ENCODE results near the gene FAM171A2.
A peak's percentile ranks its signal among the peaks of the same experiment; 100 is the strongest.

The FAM171A2 gene

DNA sequence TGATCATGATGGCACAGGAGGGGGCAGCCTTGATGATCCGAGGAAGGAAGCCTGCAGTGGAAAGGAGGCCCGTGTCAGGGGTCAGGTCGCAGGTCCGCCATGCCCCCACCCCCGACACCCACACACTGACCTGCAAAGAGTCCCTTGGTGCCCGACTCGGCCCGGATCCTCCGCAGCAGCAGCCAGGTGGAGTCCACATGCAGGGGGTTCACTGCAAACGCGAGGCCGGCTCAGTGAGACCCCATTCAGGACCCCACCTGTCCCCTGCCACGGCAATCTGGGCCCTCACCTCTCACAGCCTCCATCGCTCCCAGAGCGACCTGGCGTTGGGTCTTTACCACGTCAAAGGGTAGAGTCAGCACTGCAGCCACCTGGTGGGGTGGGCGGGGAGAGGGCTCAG lies 43.6 kb downstream of the FAM171A2 start:
- Histone ChIP-seq H4K8ac (ENCODE audit: low read depth, low read length) (no peak overlapping the region), H3K9ac (ENCODE audit: low read length) (no peak overlapping the region)

DNA sequence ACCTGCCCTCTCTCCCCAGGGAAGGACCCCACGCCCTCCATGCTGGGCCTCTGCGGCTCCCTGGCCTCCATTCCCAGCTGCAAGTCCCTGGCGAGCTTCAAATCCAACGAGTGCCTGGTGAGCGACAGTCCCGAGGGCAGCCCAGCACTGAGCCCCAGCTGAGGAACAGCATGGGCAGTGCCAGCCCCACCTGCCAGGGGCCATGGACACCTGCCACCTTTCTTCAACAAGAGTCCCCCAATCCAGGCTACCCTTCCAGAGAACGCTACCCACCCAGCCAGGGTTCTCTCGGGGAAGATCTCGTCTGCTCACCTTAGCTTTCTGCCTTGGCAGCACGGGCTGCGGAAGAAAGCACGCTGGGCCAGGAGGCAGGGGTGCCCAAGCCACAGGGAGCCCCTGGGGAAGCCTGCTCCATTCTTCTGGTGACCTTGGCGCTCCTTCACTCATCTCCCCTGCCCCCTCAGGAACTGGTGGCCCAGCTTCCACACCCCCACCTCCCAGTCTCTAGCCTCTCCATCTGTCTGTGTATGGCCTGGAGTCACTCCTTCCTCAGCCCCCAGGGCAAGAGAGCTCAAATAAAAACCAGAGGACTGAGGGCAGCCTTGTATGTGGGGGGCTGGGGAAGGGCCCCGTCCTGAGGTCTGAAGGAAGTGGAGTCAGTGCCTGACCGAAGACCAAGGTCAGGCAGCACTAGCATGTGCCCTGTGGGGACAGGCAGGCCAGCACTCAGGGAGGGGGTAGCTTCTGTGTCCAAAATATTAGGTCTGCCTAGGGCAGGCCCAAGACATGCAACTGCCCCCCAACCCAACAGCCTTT lies 45.4 kb downstream of the FAM171A2 start:
- Histone ChIP-seq H2AK5ac (ENCODE audit: low read length) (no peak overlapping the region), H3K14ac (ENCODE audit: low read length) (no peak overlapping the region), H2BK120ac (ENCODE audit: insufficient read depth, low read length, poor library complexity) (no peak overlapping the region), H3K79me2 (ENCODE audit: control insufficient read depth, insufficient read depth, low read length, poor library complexity) (no peaks in the 10 kb centered on the region), H3K4me1 (ENCODE audit: control insufficient read depth in 1 of 2, insufficient read depth in 2 of 2, low read length in 2 of 2) (peaks cover 9 to 10% of the 10 kb centered on the region in 2 experiments), H4K12ac (ENCODE audit: low read depth, low read length) (no peak overlapping the region), H3K36me3 (ENCODE audit: control insufficient read depth in 1 of 2, insufficient read depth in 2 of 2, low read length in 2 of 2) (peaks cover 31 to 33% of the 10 kb centered on the region in 2 experiments), H3K4me3 (ENCODE audit: low read depth, low read length) (no peak overlapping the region), H3K79me1 (ENCODE audit: low read length) (no peaks in the 10 kb centered on the region), H3K27ac (ENCODE audit: low read depth, low read length) (no peak overlapping the region), H3K4ac (ENCODE audit: low read depth, low read length) (no peak overlapping the region), H4K8ac (ENCODE audit: low read depth, low read length) (no peak overlapping the region), H2BK5ac (ENCODE audit: low read depth, low read length, poor library complexity) (no peak overlapping the region), H3K4me2 (ENCODE audit: low read length) (no peak overlapping the region), H4K91ac (ENCODE audit: low read depth, low read length) (no peak overlapping the region), H3K27me3 (ENCODE audit: insufficient read depth, low read length) (peaks cover 20% of the 10 kb centered on the region), H3K9me3 (ENCODE audit: insufficient read depth, low read depth, low read length) (peaks cover 3% of the 10 kb centered on the region), H2BK12ac (ENCODE audit: low read length) (no peak overlapping the region), H3K9ac (ENCODE audit: low read length) (no peak overlapping the region), H3K18ac (ENCODE audit: low read length) (no peak overlapping the region), H2AFZ (ENCODE audit: insufficient read depth, low read length, poor library complexity) (no peak overlapping the region), H3K23ac (ENCODE audit: low read length) (no peak overlapping the region)
- no peak for DNase-seq
- no CpG with 5 or more reads among the region's 15 CpGs for WGBS (ENCODE audit: extremely low coverage, insufficient coverage, insufficient read length)

More for the DNA sequence above, 43.6 kb downstream of the FAM171A2 start:
- Histone ChIP-seq H3K9me3 (ENCODE audit: insufficient read depth, low read depth, low read length) (peaks cover 4% of the 10 kb centered on the region), H3K4me1 (ENCODE audit: control insufficient read depth in 1 of 2, insufficient read depth in 2 of 2, low read length in 2 of 2) (peaks cover 7 to 14% of the 10 kb centered on the region in 2 experiments), H2BK12ac (ENCODE audit: low read length) (no peak overlapping the region), H3K4me3 (ENCODE audit: low read depth, low read length) (peak overlapping the region; percentile 12), H3K23ac (ENCODE audit: low read length) (no peak overlapping the region), H3K79me1 (ENCODE audit: low read length) (peaks cover 5% of the 10 kb centered on the region), H3K14ac (ENCODE audit: low read length) (no peak overlapping the region), H3K18ac (ENCODE audit: low read length) (no peak overlapping the region), H2BK120ac (ENCODE audit: insufficient read depth, low read length, poor library complexity) (no peak overlapping the region), H4K12ac (ENCODE audit: low read depth, low read length) (no peak overlapping the region), H3K36me3 (ENCODE audit: control insufficient read depth in 1 of 2, insufficient read depth in 2 of 2, low read length in 2 of 2) (peaks cover 31 to 33% of the 10 kb centered on the region in 2 experiments), H3K79me2 (ENCODE audit: control insufficient read depth, insufficient read depth, low read length, poor library complexity) (peaks cover 7% of the 10 kb centered on the region), H2BK5ac (ENCODE audit: low read depth, low read length, poor library complexity) (no peak overlapping the region), H2AK5ac (ENCODE audit: low read length) (no peak overlapping the region), H3K4ac (ENCODE audit: low read depth, low read length) (no peak overlapping the region), H3K27me3 (ENCODE audit: insufficient read depth, low read length) (peaks cover 9% of the 10 kb centered on the region), H3K4me2 (ENCODE audit: low read length) (no peak overlapping the region), H3K27ac (ENCODE audit: low read depth, low read length) (no peak overlapping the region), H4K91ac (ENCODE audit: low read depth, low read length) (no peak overlapping the region), H2AFZ (ENCODE audit: insufficient read depth, low read length, poor library complexity) (no peak overlapping the region)
- no peak for DNase-seq
- no CpG with 5 or more reads among the region's 18 CpGs for WGBS (ENCODE audit: extremely low coverage, insufficient coverage, insufficient read length)

GRCh38 chr17:44317545-44317944 lies 46.1 kb downstream of the FAM171A2 start:
- WGBS (ENCODE audit: extremely low coverage, insufficient coverage, insufficient read length): no CpG with 5 or more reads among the region's 6 CpGs
- Histone ChIP-seq H3K4me3 (ENCODE audit: low read depth, low read length) (no peak overlapping the region), H3K79me1 (ENCODE audit: low read length) (no peaks in the 10 kb centered on the region), H3K4me2 (ENCODE audit: low read length) (no peak overlapping the region), H3K9me3 (ENCODE audit: insufficient read depth, low read depth, low read length) (peaks cover 3% of the 10 kb centered on the region), H2BK5ac (ENCODE audit: low read depth, low read length, poor library complexity) (no peak overlapping the region), H3K18ac (ENCODE audit: low read length) (no peak overlapping the region), H2BK12ac (ENCODE audit: low read length) (no peak overlapping the region), H3K4ac (ENCODE audit: low read depth, low read length) (no peak overlapping the region), H3K27ac (ENCODE audit: low read depth, low read length) (no peak overlapping the region), H2AK5ac (ENCODE audit: low read length) (no peak overlapping the region), H4K91ac (ENCODE audit: low read depth, low read length) (no peak overlapping the region), H2BK120ac (ENCODE audit: insufficient read depth, low read length, poor library complexity) (no peak overlapping the region), H2AFZ (ENCODE audit: insufficient read depth, low read length, poor library complexity) (no peak overlapping the region), H3K4me1 (ENCODE audit: control insufficient read depth in 1 of 2, insufficient read depth in 2 of 2, low read length in 2 of 2) (peaks cover 9 to 10% of the 10 kb centered on the region in 2 experiments), H3K79me2 (ENCODE audit: control insufficient read depth, insufficient read depth, low read length, poor library complexity) (no peaks in the 10 kb centered on the region), H4K8ac (ENCODE audit: low read depth, low read length) (no peak overlapping the region), H4K12ac (ENCODE audit: low read depth, low read length) (no peak overlapping the region), H3K23ac (ENCODE audit: low read length) (no peak overlapping the region), H3K27me3 (ENCODE audit: insufficient read depth, low read length) (peaks cover 20% of the 10 kb centered on the region), H3K9ac (ENCODE audit: low read length) (no peak overlapping the region), H3K14ac (ENCODE audit: low read length) (no peak overlapping the region), H3K36me3 (ENCODE audit: control insufficient read depth in 1 of 2, insufficient read depth in 2 of 2, low read length in 2 of 2) (peaks cover 30 to 32% of the 10 kb centered on the region in 2 experiments)
- DNase-seq: no peak

DNA sequence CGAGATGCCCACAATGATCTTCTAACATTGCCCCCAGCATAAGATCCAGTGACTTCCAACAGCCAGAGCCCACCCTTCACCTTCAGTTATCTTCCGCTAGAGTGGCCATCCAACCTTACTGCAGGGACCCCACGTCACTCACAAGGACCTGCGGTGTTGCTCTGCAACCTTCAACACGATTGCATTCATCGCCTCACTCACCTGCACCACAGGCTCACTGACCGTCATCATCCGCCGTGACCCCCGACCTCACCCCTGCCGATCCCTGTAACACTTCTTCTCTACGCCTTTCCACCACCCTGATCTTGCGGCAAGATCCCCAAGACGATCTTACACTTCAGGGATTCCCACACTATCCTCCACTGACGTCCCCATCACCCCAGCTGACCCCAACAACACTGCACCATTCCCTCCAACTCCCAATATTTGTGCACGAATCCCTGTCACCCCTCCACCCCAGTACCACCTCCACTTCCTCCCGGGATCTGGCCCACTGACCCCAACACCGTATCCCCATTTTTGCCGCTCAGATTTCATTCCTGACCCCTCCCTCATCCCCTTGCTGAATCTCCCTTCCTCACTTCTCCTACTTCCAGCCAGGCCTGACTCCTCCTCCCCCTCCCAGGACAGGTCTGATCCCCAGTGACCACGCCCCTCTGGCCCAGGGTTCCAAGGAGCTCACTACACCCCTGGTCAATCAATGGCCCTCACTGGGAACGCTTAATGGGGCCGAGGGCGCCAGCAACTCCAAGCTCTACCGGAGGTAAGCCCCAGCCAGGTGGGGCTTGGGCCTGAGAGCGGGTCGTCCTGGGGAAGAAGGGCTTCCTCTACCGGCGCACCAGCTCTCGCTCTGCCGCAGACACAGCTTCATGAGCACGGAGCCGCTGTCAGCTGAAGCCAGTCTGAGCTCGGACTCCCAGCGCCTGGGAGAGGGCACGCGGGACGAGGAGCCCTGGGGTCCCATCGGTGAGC lies 47.6 kb downstream of the FAM171A2 start:
- Histone ChIP-seq H3K4me2 (ENCODE audit: low read length) (peak overlapping the region; percentile 55), H3K79me1 (ENCODE audit: low read length) (no peaks in the 10 kb centered on the region), H3K4ac (ENCODE audit: low read depth, low read length) (no peak overlapping the region), H2AFZ (ENCODE audit: insufficient read depth, low read length, poor library complexity) (no peak overlapping the region), H4K91ac (ENCODE audit: low read depth, low read length) (no peak overlapping the region), H3K9me3 (ENCODE audit: insufficient read depth, low read depth, low read length) (peaks cover 6% of the 10 kb centered on the region), H3K14ac (ENCODE audit: low read length) (no peak overlapping the region), H2BK120ac (ENCODE audit: insufficient read depth, low read length, poor library complexity) (no peak overlapping the region), H3K27ac (ENCODE audit: low read depth, low read length) (no peak overlapping the region), H4K12ac (ENCODE audit: low read depth, low read length) (no peak overlapping the region), H3K27me3 (ENCODE audit: insufficient read depth, low read length) (peaks cover 20% of the 10 kb centered on the region), H2BK5ac (ENCODE audit: low read depth, low read length, poor library complexity) (no peak overlapping the region), H3K23ac (ENCODE audit: low read length) (no peak overlapping the region), H3K18ac (ENCODE audit: low read length) (no peak overlapping the region), H2BK12ac (ENCODE audit: low read length) (no peak overlapping the region), H3K9ac (ENCODE audit: low read length) (peak overlapping the region; percentile 5), H4K8ac (ENCODE audit: low read depth, low read length) (no peak overlapping the region), H3K4me3 (ENCODE audit: low read depth, low read length) (no peak overlapping the region), H2AK5ac (ENCODE audit: low read length) (no peak overlapping the region), H3K4me1 (ENCODE audit: control insufficient read depth in 1 of 2, insufficient read depth in 2 of 2, low read length in 2 of 2) (peaks cover 9 to 10% of the 10 kb centered on the region in 2 experiments), H3K36me3 (ENCODE audit: control insufficient read depth in 1 of 2, insufficient read depth in 2 of 2, low read length in 2 of 2) (peaks cover 16 to 18% of the 10 kb centered on the region in 2 experiments), H3K79me2 (ENCODE audit: control insufficient read depth, insufficient read depth, low read length, poor library complexity) (no peaks in the 10 kb centered on the region)
- no CpG with 5 or more reads among the region's 38 CpGs for WGBS (ENCODE audit: extremely low coverage, insufficient coverage, insufficient read length)
- peak in 1 of 2 donors; percentile 25 for DNase-seq
